PC-3 (cell line): ENCODE results near the gene SLC7A1. TPM values are rescaled to one million over a fixed set of nuclear protein-coding genes. Genes with fewer than 3 reads are reported as not detected.

ENCODE experiments used
- ATAC-seq: fragments of 200-7000 bp; cut with Tn5 transposase; 2 replicates; pipeline ENCODE4 v1.9.1; 2020; ENCODE audit warnings: mild to moderate bottlenecking, moderate library complexity
- BruUV-seq: library from RNA; stranded (reverse); fragments of 400-500 nt; replicated peaks from 2 replicates; lab custom pipeline; 2021; lab: Mats Ljungman, UMichigan
- CTCF ChIA-PET: fragments of 300-600 bp; sonication (Branson Sonifier 250); formaldehyde crosslinking; loops from one replicate; lab custom pipeline; 2022; ENCODE audit warnings: antibody characterized with exemption; lab: Charles Lee
- POLR2A ChIA-PET: fragments of 300-600 bp; sonication (Branson Sonifier 250); formaldehyde crosslinking; loops from one replicate; lab custom pipeline; 2022; ENCODE audit warnings: antibody characterized with exemption; ENCODE audit not compliant: unreplicated experiment; lab: Charles Lee
- DNase-seq: peaks from one replicate; pipeline ENCODE4 v3.0.0-alpha.2; 2015
- H2AFZ ChIP-seq: fragments of 300-600 bp; sonication (generic); 2 replicates; pipeline ENCODE4 v1.6.0; 2016; ENCODE audit warnings: antibody characterized with exemption, low read length
- H3F3A ChIP-seq: fragments of 300-600 bp; sonication (generic); one replicate; pipeline ENCODE4 v1.6.0; 2017; ENCODE audit warnings: antibody characterized with exemption, low read length, control low read depth, mild to moderate bottlenecking; ENCODE audit not compliant: unreplicated experiment
- H3K27ac ChIP-seq: fragments of 300-600 bp; sonication (generic); 2 replicates; pipeline ENCODE4 v1.5.1; 2016; ENCODE audit warnings: mild to moderate bottlenecking, low read length
- H3K27me3 ChIP-seq: fragments of 300-600 bp; sonication (generic); 2 replicates; pipeline ENCODE4 v1.6.1; 2016; ENCODE audit warnings: low read length, mixed read lengths
- H3K36me3 ChIP-seq: fragments of 300-600 bp; sonication (generic); 2 replicates; pipeline ENCODE4 v1.6.1; 2016; ENCODE audit warnings: low read depth, mixed run types, low read length, mixed read lengths
- H3K4me1 ChIP-seq: fragments of 300-600 bp; sonication (generic); 2 replicates; pipeline ENCODE4 v1.5.1; 2016; ENCODE audit warnings: low read length; ENCODE audit not compliant: insufficient read depth
- H3K4me2 ChIP-seq: fragments of 300-600 bp; sonication (generic); 2 replicates; pipeline ENCODE4 v1.6.0; 2016; ENCODE audit warnings: low read length
- H3K4me3 ChIP-seq: fragments of 300-600 bp; sonication (generic); 2 replicates; pipeline ENCODE4 v1.5.1; 2016; ENCODE audit warnings: mild to moderate bottlenecking, low read length, mixed read lengths
- H3K79me2 ChIP-seq: fragments of 300-600 bp; sonication (generic); 2 replicates; pipeline ENCODE4 v1.6.1; 2017; ENCODE audit warnings: low read length, mixed read lengths
- H3K9ac ChIP-seq: fragments of 300-600 bp; sonication (generic); 2 replicates; pipeline ENCODE4 v1.6.0; 2016; ENCODE audit warnings: mild to moderate bottlenecking, low read length
- H3K9me2 ChIP-seq: fragments of 300-600 bp; sonication (generic); replicated peaks from 2 replicates; pipeline ENCODE4 v1.6.1; 2016; ENCODE audit warnings: mixed run types, low read length, mixed read lengths
- H3K9me3 ChIP-seq: fragments of 300-600 bp; sonication (generic); 2 replicates; pipeline ENCODE4 v1.6.1; 2016; ENCODE audit warnings: low read length, mixed read lengths
- H4K20me1 ChIP-seq: fragments of 300-600 bp; sonication (generic); 2 replicates; pipeline ENCODE4 v1.6.1; 2016; ENCODE audit warnings: low read length, mixed read lengths
- CTCF ChIP-seq: fragments of 300-600 bp; sonication (generic); conservative IDR thresholded peaks from 2 replicates; pipeline ENCODE4 v1.5.1; 2017; ENCODE audit warnings: antibody characterized with exemption, low read depth, mild to moderate bottlenecking, low read length
- EZH2 ChIP-seq: fragments of 300-600 bp; sonication (generic); IDR thresholded peaks from one replicate; pipeline ENCODE4 v1.6.1; 2017; ENCODE audit warnings: antibody characterized with exemption, mild to moderate bottlenecking, low read length; ENCODE audit not compliant: unreplicated experiment
- EZH2phosphoT487 ChIP-seq: fragments of 300-600 bp; sonication (generic); IDR thresholded peaks from 2 replicates; pipeline ENCODE4 v1.6.1; 2018; ENCODE audit warnings: mild to moderate bottlenecking, antibody characterized with exemption, low read length, borderline replicate concordance
- intact Hi-C: fragments of 100-400 bp; cut with micrococcal nuclease; formaldehyde crosslinking; loops from 2 replicates; pipeline ENCODE4 v1.9.0; 2023
- total RNA-seq: library from RNA; depleted of rRNA; stranded (reverse); fragments of >200 nt; gene quantifications from 2 replicates; pipeline ENCODE4 v1.2.3, GENCODE V29; 2014

Gene SLC7A1
- total RNA-seq, 1 experiment from 2014 or later, result 19.5 TPM

DNA sequence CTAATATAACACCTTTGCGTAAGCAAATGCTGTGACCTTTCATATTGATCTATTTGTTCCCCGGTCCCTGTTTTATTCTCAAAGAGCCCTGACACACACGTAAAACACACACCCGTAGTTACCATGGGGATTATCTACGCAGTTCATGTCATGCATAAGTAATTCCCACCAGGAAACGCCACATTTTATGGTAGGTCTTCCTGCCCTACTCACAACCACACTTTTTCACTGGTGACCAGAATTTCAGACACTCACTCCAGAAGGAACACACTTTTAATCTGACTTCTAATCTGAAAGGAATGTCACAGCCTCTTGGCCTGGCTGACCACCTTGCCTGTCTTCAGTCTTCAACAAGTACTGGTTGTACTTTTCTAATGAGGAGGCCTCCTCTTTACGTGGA lies 46.8 kb downstream of the SLC7A1 start:
- ChIA-PET POLR2A (no interaction called here), CTCF (no interaction called here)
- Histone ChIP-seq H3K4me1 (no peaks in the 10 kb centered on the region), H3K36me3 (peaks cover 9% of the 10 kb centered on the region), H3K9me2 (no peaks in the 10 kb centered on the region), H3K27me3 (no peaks in the 10 kb centered on the region), H3K79me2 (peaks cover 32% of the 10 kb centered on the region), H3K9me3 (no peaks in the 10 kb centered on the region), H3K27ac (no peak overlapping the region), H3K4me2 (no peak overlapping the region), H4K20me1 (0 out of 2 replicates have a peak, but pooled peaks cover 6% of the 10 kb centered on the region), H2AFZ (no peak overlapping the region), H3K4me3 (no peak overlapping the region), H3F3A (no peaks in the 10 kb centered on the region), H3K9ac (no peak overlapping the region)
- TF ChIP-seq CTCF (no peak), EZH2phosphoT487 (no peak), EZH2 (no peak)
- no peak for ATAC-seq
- intact Hi-C loops, result no loop called here
- no peak for DNase-seq
- no TSS peak for BruUV-seq

DNA sequence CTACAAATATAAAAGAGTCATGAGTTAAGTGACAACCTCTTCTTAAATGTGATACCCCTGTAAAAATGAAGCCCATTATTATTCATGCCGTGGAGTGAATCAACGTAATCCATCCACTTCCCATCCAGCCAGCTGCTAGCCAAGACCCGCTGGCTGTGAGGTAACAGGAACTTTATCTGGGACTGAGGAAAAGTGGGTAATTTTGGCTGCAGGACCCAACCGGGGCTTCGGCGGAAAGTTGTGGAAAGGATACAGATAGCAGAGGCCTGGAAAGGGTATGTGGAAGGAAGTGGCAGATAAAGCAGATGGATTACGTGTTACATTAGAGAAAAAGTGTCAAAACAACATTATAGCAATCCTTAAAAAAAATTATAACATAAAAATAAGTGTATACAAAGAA lies 48.3 kb downstream of the SLC7A1 start:
- no peak overlapping the region for H3K27ac ChIP-seq
- ATAC-seq (no peak), DNase-seq (no peak)
- no peaks in the 10 kb centered on the region for H3K9me3 ChIP-seq
- no peaks in the 10 kb centered on the region for H3K27me3 ChIP-seq
- intact Hi-C loops, result no loop called here
- no peak for TF ChIP-seq EZH2phosphoT487
- no peak for TF ChIP-seq CTCF
- TF ChIP-seq EZH2, result no peak
- H3K36me3 ChIP-seq, result peaks cover 7% of the 10 kb centered on the region; the same call in 1 of the 2 replicates
- no TSS peak for BruUV-seq
- H3K4me3 ChIP-seq, result no peak overlapping the region
- no peaks in the 10 kb centered on the region for H3F3A ChIP-seq
- 0 out of 2 replicates have a peak, but pooled peaks cover 6% of the 10 kb centered on the region for H4K20me1 ChIP-seq
- ChIA-PET CTCF (no interaction called here), POLR2A (no interaction called here)
- peaks cover 45% of the 10 kb centered on the region for H3K79me2 ChIP-seq
- no peaks in the 10 kb centered on the region for H3K4me1 ChIP-seq
- no peak overlapping the region for H3K9ac ChIP-seq
- no peak overlapping the region for H2AFZ ChIP-seq
- no peak overlapping the region for H3K4me2 ChIP-seq
- H3K9me2 ChIP-seq, result no peaks in the 10 kb centered on the region

DNA sequence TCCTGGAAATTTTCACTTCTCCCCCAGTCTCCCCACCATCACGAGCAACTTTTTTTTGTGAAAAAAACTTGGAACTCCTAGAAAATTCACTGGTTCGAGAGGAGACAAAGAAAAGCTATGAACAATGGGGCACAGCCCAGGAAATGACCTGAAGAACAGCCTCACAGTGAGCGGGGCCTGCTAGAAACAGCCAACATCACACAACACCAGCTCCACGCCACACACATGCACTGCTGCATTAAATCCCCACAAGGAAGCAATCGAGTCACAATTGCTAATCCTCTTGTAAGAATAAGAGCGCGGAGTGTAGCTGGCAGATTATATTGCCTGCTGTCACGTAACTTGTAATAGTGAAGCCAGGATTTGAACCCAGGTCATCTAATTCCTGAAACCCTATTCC lies 48.8 kb downstream of the SLC7A1 start:
- H4K20me1 ChIP-seq, result 0 out of 2 replicates have a peak, but pooled peaks cover 6% of the 10 kb centered on the region
- no peaks in the 10 kb centered on the region for H3K4me1 ChIP-seq
- H3K9me3 ChIP-seq, result no peaks in the 10 kb centered on the region
- peaks cover 7% of the 10 kb centered on the region; the same call in 1 of the 2 replicates for H3K36me3 ChIP-seq
- peaks cover 45% of the 10 kb centered on the region for H3K79me2 ChIP-seq
- H3K27ac ChIP-seq, result no peak overlapping the region
- intact Hi-C loops, result no loop called here
- no peaks in the 10 kb centered on the region for H3K27me3 ChIP-seq
- no peak overlapping the region for H3K4me3 ChIP-seq
- BruUV-seq, result no TSS peak
- no peak overlapping the region for H3K4me2 ChIP-seq
- no peaks in the 10 kb centered on the region for H3F3A ChIP-seq
- DNase-seq (no peak), ATAC-seq (no peak)
- H3K9ac ChIP-seq, result no peak overlapping the region
- CTCF ChIA-PET, result no interaction called here
- H3K9me2 ChIP-seq, result no peaks in the 10 kb centered on the region
- H2AFZ ChIP-seq, result no peak overlapping the region
- TF ChIP-seq CTCF, result no peak
- POLR2A ChIA-PET, result no interaction called here
